ENCODE results near the gene CALHM1. TPM values are rescaled to one million over a fixed set of nuclear protein-coding genes. Genes with fewer than 3 reads are reported as not detected.
"Not testable (repeated sequence)": the region's sequence is repeated elsewhere in the genome, so short reads cannot be mapped to it uniquely, and the experiment has no call there.

CALHM1 gene
- total RNA-seq, 1 donor from 2014 or later = not detected

DNA sequence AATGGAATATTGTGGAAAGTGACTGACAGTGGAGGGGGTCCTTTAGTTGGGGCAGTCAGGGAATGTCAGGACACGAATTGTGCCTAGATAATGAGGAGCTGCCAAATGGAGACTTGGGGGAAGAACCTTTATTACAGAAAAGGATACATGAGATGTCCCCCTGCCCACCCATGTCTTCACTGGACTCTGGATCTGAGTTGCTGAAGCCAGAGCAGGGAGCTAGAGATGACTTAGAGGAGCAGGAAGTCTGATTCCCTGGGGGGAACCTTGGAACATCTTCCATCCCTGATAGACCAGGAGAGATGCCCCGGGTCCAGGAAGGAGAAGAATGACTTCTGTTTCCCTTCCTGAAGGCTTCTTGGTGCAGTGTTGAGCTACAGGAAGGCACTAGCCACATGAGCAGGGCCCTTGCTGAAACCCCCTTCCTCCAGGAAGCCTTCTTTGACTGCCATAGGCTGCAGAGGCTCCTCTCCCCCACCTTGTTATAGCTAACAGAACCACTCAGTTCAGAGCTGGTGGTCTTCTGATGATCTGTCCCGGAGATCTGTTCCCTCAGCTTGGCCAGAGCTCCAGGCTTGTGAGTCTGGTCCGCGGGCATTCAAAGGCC, 34.1 kb upstream of the CALHM1 start:
- peak overlapping the region; percentile 75 for H3K4me3 Mint-ChIP-seq (ENCODE audit: unreplicated experiment)
- H3K36me3 Mint-ChIP-seq (ENCODE audit: unreplicated experiment) = no peaks in the 10 kb centered on the region
- TF ChIP-seq, protein P1, sequence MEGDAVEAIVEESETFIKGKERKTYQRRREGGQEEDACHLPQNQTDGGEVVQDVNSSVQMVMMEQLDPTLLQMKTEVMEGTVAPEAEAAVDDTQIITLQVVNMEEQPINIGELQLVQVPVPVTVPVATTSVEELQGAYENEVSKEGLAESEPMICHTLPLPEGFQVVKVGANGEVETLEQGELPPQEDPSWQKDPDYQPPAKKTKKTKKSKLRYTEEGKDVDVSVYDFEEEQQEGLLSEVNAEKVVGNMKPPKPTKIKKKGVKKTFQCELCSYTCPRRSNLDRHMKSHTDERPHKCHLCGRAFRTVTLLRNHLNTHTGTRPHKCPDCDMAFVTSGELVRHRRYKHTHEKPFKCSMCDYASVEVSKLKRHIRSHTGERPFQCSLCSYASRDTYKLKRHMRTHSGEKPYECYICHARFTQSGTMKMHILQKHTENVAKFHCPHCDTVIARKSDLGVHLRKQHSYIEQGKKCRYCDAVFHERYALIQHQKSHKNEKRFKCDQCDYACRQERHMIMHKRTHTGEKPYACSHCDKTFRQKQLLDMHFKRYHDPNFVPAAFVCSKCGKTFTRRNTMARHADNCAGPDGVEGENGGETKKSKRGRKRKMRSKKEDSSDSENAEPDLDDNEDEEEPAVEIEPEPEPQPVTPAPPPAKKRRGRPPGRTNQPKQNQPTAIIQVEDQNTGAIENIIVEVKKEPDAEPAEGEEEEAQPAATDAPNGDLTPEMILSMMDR (IDR thresholded peaks at IDR 0.05) = no peak
- H3K27ac Mint-ChIP-seq (ENCODE audit: unreplicated experiment) = peak overlapping the region; percentile 90
- peaks cover 20% of the 10 kb centered on the region for H3K27me3 Mint-ChIP-seq (ENCODE audit: unreplicated experiment)
- H3K9me3 Mint-ChIP-seq (ENCODE audit: unreplicated experiment) = no peaks in the 10 kb centered on the region
- DNase-seq (ENCODE audit: extremely low spot score, unreplicated experiment) = no peak
- H3K4me1 Mint-ChIP-seq (ENCODE audit: unreplicated experiment) = peaks cover 31% of the 10 kb centered on the region

DNA sequence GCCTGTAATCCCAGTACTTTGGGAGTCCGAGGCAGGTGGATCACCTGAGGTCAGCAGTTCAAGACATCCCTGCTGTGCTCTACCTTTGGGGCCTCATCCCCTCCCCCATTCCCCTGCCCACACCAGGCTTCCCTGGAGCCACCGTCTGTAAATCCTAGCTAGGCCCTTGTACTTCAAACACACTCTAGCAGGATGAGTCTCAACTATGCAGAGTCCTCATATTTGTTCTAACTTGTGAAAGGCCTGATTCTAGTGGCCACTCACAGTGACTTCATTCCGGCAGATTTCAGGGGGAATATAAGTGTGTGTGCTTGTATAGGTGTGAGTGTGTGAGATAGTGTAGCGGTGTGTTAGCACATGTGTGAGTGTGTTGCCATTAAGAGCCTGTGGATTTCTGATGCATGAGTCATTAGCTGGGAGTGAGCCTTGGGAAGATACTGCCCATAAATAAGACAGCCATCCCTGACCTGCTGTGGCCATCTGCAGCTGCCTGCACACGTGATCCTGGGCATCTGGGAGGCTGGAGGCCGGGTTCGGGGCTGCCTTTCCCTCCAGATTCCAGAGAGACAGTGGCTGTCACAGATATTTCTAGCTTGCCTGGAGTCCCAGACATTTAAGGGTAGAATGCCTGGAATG, 33.1 kb upstream of the CALHM1 start:
- TF ChIP-seq, protein P1 (IDR thresholded peaks at IDR 0.05) = no peak
- Mint-ChIP-seq H3K27me3 (ENCODE audit: unreplicated experiment) (peaks cover 11% of the 10 kb centered on the region), H3K9me3 (ENCODE audit: unreplicated experiment) (no peaks in the 10 kb centered on the region), H3K36me3 (ENCODE audit: unreplicated experiment) (no peaks in the 10 kb centered on the region), H3K27ac (ENCODE audit: unreplicated experiment) (peak overlapping the region; percentile 90), H3K4me3 (ENCODE audit: unreplicated experiment) (peak overlapping the region; percentile 75), H3K4me1 (ENCODE audit: unreplicated experiment) (peaks cover 31% of the 10 kb centered on the region)
- no peak for DNase-seq (ENCODE audit: extremely low spot score, unreplicated experiment)

DNA sequence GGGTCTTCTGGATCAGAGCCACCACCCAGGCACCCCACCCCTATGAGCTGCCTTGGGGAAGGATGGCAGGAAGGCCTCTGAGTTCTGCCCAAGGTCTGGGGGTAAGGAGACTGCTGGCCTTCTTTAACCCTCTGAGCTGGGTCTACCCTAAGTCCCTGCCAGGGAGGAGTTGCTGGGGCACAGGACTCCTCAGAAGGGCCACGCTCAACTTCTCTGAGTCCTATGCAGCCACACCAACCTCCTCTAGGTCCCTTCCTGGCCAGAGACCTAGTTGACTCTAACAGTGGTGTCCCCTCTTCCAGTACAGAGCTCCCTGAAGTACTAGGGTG, 32.2 kb upstream of the CALHM1 start:
- H3K9me3 Mint-ChIP-seq (ENCODE audit: unreplicated experiment) = no peaks in the 10 kb centered on the region
- peaks cover 31% of the 10 kb centered on the region for H3K4me1 Mint-ChIP-seq (ENCODE audit: unreplicated experiment)
- no peak for DNase-seq (ENCODE audit: extremely low spot score, unreplicated experiment)
- H3K36me3 Mint-ChIP-seq (ENCODE audit: unreplicated experiment) = no peaks in the 10 kb centered on the region
- no peak overlapping the region for H3K27ac Mint-ChIP-seq (ENCODE audit: unreplicated experiment)
- H3K27me3 Mint-ChIP-seq (ENCODE audit: unreplicated experiment) = peaks cover 9% of the 10 kb centered on the region
- TF ChIP-seq, protein P1 (IDR thresholded peaks at IDR 0.05) = no peak
- H3K4me3 Mint-ChIP-seq (ENCODE audit: unreplicated experiment) = no peak overlapping the region

DNA sequence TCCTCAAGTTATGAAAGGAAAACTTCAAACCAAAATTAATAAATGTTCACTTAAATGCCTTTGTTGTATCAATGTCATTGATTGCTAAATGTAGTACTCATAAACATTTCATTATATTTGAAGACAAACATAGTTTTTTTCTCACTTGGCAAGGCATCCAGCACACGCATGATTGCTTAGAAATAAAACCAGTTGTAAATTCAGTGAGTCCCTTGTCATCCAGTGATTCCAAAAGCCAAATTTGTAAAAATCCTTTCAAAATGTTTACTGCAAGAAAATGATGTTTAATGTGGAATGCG, 28.7 kb upstream of the CALHM1 start:
- Mint-ChIP-seq H3K27me3 (ENCODE audit: unreplicated experiment) (no peaks in the 10 kb centered on the region), H3K36me3 (ENCODE audit: unreplicated experiment) (no peaks in the 10 kb centered on the region), H3K27ac (ENCODE audit: unreplicated experiment) (no peak overlapping the region), H3K4me1 (ENCODE audit: unreplicated experiment) (peaks cover 15% of the 10 kb centered on the region), H3K4me3 (ENCODE audit: unreplicated experiment) (no peak overlapping the region), H3K9me3 (ENCODE audit: unreplicated experiment) (no peaks in the 10 kb centered on the region)
- no peak for DNase-seq (ENCODE audit: extremely low spot score, unreplicated experiment)
- TF ChIP-seq, protein P1 (IDR thresholded peaks at IDR 0.05) = no peak

DNA sequence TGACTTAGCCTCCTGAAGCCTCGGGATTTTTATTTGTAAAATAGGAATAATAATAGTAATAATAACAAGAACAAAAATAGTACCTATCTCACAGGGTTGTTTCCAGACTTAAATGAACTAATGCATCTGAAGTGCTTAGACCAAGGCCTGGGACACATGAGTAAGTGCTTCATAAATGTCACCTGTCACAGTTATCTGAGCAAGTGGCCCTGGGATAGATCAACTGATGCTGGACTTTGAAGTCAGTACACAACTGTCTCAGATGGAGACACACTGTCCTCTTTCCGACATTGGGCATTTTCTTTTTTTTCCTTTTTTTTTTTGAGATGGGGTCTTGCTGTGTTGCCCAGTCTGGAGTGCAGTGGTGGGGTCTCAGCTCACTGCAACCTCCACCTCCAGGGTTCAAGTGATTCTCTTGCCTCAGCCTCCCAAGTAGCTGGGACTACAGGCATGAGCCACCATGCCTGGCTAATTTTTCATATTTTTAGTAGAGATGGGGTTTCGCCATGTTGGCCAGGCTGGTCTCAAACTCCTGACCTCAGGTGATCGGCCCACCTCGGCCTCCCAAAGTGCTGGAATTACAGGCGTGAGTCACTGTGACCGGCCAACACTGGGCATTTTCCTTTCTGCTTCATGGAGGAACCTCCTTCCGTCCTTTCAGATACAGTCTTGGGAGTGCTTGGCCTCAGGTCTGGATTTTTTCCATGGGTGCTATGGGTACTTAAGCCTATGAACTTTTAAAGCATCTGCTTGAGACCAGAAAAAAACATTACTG, 28.1 kb upstream of the CALHM1 start:
- not testable (repeated sequence) for H3K4me1 Mint-ChIP-seq (ENCODE audit: unreplicated experiment); H3K9me3 Mint-ChIP-seq (ENCODE audit: unreplicated experiment); H3K27me3 Mint-ChIP-seq (ENCODE audit: unreplicated experiment); H3K4me3 Mint-ChIP-seq (ENCODE audit: unreplicated experiment); H3K36me3 Mint-ChIP-seq (ENCODE audit: unreplicated experiment); DNase-seq (ENCODE audit: extremely low spot score, unreplicated experiment); H3K27ac Mint-ChIP-seq (ENCODE audit: unreplicated experiment)

All from osteocyte (in vitro differentiated cells).